Endothelial cell of umbilical vein (primary cell): Measurements from ENCODE around the gene HTR7.

Experiments
- EZH2 ChIP-seq: IDR thresholded peaks from 2 replicates; pipeline ENCODE4 v1.6.1; 2012; ENCODE audit warnings: borderline replicate concordance, low read depth, mild to moderate bottlenecking, moderate library complexity, low read length, inconsistent platforms; ENCODE audit not compliant: severe bottlenecking
- FOS ChIP-seq: IDR thresholded peaks from 2 replicates; pipeline ENCODE4 v1.6.1; 2011; ENCODE audit warnings: mild to moderate bottlenecking, low read length, moderate library complexity, borderline replicate concordance; ENCODE audit not compliant: insufficient read depth
- POLR2A ChIP-seq: IDR thresholded peaks from 2 replicates; pipeline ENCODE4 v1.6.1; 2012; ENCODE audit warnings: low read depth, mild to moderate bottlenecking, control low read depth, low read length
- POLR2AphosphoS5 ChIP-seq: IDR thresholded peaks from 2 replicates; pipeline ENCODE4 v1.6.1; 2012; ENCODE audit warnings: low read depth, mild to moderate bottlenecking, control low read depth, low read length, moderate library complexity; ENCODE audit not compliant: insufficient read depth
- TF ChIP-seq, protein P1 (sequence below), 2 donors: IDR thresholded peaks; 1 replicate in 1 of 2; 2 replicates in 1 of 2; pipeline ENCODE4 v1.5.1; 2011; ENCODE audit warnings: low read length in 2 of 2, mild to moderate bottlenecking in 2 of 2, moderate library complexity in 2 of 2, control low read depth in 1 of 2, inconsistent platforms in 1 of 2, low read depth in 1 of 2; ENCODE audit not compliant: insufficient read depth in 1 of 2; ENCODE audit errors: extremely low read depth in 1 of 2
- TF ChIP-seq, protein P2 (sequence below): IDR thresholded peaks from 2 replicates; pipeline ENCODE4 v1.6.1; 2011; ENCODE audit not compliant: insufficient read depth, insufficient read length

DNA sequence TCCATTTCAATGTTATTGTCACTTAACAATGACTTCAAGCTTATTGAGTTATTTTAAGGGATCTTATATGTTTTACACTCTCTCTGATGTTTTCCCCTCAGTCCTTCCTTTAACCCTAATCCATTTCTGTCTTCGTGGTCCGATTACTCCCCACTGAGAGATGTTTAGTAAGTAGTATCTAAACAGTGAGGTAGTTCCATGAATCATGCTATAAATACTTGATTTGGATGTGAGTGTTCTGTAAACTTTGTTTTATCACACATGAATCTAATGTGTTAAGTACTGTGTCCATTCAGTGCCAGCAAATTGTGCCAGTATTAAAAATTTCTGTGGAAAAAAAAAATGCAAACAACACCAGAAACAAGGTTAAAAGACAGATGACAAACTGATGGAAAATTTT is 32.5 kb upstream of the HTR7 start:
- TF ChIP-seq, protein P1, sequence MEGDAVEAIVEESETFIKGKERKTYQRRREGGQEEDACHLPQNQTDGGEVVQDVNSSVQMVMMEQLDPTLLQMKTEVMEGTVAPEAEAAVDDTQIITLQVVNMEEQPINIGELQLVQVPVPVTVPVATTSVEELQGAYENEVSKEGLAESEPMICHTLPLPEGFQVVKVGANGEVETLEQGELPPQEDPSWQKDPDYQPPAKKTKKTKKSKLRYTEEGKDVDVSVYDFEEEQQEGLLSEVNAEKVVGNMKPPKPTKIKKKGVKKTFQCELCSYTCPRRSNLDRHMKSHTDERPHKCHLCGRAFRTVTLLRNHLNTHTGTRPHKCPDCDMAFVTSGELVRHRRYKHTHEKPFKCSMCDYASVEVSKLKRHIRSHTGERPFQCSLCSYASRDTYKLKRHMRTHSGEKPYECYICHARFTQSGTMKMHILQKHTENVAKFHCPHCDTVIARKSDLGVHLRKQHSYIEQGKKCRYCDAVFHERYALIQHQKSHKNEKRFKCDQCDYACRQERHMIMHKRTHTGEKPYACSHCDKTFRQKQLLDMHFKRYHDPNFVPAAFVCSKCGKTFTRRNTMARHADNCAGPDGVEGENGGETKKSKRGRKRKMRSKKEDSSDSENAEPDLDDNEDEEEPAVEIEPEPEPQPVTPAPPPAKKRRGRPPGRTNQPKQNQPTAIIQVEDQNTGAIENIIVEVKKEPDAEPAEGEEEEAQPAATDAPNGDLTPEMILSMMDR (IDR thresholded peaks at IDR 0.05; ENCODE audit: extremely low read depth in 1 of 2, insufficient read depth in 1 of 2, low read depth in 1 of 2, low read length in 2 of 2): no peak
- TF ChIP-seq POLR2A (no peak), FOS (no peak), EZH2 (no peak), POLR2AphosphoS5 (no peak)
- TF ChIP-seq, protein P2, sequence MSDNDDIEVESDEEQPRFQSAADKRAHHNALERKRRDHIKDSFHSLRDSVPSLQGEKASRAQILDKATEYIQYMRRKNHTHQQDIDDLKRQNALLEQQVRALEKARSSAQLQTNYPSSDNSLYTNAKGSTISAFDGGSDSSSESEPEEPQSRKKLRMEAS: no peak
